ENCODE measurements around the gene PTX3.

GRCh38 chr3:157428853-157429252, 7.8 kb upstream of the PTX3 start:
- TF ChIP-seq CTCF (IDR thresholded peaks at IDR 0.05) (no peak), POLR2A (IDR thresholded peaks at IDR 0.05) (no peak)

All from suprapubic skin (tissue), 3 donors.